Fibroblast of skin of right biceps (primary cell): ENCODE measurements around the gene STX12.
A peak's percentile ranks its signal among the peaks of the same experiment; 100 is the strongest.
"Not testable (repeated sequence)": the region's sequence is repeated elsewhere in the genome, so short reads cannot be mapped to it uniquely, and the experiment has no call there.

Experiments used
- DNase-seq: peaks from one replicate; pipeline ENCODE4 v3.0.0-alpha.2; 2013

Gene STX12

DNA sequence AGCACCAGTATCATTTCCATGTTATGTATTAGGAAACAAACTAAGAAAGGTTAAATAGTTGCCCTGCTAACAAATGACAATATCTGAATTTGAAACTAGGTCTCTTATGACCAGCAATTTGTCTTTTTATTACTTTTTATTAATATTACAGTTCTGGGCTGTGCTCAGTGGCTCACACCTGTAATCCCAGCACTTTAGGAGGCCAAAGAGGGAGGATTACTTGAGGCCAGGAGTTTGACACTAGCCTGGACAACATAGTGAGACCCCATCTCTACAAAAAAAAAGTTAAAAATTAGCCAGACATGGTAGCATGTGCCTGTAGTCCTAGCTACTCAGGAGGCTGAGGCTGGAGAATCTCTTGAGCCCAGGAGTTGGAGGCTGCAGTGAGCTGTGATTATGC is 3.3 kb downstream of the STX12 start:
- not testable (repeated sequence) for DNase-seq

DNA sequence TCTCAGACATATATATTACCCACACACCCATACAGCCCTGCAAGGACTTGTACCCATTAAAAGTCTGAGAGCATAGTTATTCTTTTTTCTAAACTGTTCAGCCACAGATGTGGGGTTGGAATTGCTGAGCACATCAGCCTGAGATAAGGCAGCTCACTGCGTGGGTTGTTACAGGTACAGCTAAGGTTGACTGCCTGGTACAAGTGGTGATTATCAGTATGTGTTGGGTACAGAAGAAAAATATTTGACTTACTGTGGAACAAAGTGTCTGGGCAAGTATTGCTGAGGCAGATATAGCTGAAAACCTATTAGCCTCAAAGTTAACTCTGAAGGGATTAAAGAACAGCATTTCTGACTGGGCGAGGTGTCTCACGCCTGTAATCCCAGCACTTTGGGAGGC is 5.0 kb downstream of the STX12 start:
- DNase-seq = no peak

DNA sequence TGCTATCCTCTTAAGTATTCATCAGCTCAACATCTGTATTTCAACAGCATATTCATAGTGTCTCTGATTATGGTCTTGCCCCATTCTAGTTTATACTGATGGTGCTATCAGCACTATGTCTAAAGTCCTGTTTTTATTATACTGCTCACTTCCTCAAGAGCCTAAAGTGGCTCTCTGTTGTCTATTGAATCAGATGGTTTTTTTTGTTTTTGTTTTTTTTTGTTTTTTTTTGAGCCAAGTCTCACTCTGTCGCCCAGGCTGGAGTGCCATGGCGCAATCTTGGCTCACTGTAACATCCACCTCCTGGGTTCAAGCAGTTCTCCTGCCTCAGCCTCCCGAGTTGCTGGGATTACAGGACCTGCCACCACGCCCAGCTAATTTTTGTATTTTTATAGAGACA is 6.1 kb downstream of the STX12 start:
- DNase-seq = no peak

- DNase-seq = no peak
These were observed 9.9 kb downstream of the STX12 start for GRCh38 chr1:27782950-27783349.

DNA sequence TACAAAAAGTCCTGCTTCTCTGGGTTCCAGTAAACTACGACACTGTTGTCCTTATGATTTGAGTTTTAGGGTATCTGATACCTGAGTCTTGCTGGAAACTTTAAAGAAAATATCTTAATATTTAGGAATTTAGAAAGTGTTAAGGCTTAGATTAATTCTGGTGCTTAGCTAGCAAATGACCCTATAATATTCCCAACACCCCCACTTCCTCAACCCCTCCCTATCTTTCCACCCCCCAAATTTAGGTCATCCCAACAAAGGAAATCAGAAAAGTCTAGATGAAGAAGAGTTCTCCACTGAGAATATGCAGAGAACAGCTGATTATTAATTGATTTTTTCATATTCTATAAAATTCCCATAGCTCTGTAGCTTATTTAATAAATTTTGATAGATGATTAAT is 11.7 kb downstream of the STX12 start:
- no peak for DNase-seq

- DNase-seq = peak; percentile 40
These were observed 12.9 kb downstream of the STX12 start for GRCh38 chr1:27785781-27786455.

GRCh38 chr1:27787895-27788294 is 14.9 kb downstream of the STX12 start:
- DNase-seq = peak; percentile 16

GRCh38 chr1:27789540-27790041 is 16.6 kb downstream of the STX12 start:
- peak; percentile 38 for DNase-seq

DNA sequence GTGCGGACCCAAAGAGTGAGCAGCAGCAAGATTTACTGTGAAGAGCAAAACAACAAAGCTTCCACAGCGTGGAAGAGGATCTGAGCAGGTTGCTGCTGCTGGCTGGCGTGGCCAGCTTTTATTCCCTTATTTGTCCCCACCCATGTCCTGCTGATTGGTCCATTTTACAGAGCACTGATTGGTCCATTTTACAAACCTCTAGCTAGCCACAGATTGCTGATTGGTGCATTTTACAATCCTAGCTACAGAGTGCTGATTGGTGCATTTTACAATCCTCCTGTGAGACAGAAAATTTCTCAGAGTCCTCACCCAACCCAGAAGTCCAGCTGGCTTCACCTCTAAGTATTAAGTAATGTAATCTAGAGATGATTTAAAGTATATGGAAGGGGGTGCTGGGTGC is 17.3 kb downstream of the STX12 start:
- not testable (repeated sequence) for DNase-seq

DNA sequence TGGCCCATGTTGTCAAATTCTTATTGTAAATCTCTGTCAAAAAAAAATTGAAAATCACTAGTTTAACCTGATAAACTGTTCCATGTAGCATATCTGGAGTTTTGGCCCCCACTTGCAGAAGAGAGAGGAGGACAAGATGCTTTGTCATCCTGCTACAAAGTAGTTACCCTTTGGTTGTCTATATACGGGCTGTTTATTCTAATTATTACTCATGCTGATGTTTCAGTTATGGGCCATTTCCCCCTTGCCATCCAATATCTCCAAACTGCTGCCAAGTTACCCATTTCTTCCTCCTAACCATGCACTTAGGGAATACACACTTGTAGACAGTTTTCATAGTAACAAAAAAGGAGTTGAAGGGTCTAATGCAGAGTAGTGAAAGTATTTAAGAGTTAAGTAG is 22.6 kb downstream of the STX12 start:
- no peak for DNase-seq

DNA sequence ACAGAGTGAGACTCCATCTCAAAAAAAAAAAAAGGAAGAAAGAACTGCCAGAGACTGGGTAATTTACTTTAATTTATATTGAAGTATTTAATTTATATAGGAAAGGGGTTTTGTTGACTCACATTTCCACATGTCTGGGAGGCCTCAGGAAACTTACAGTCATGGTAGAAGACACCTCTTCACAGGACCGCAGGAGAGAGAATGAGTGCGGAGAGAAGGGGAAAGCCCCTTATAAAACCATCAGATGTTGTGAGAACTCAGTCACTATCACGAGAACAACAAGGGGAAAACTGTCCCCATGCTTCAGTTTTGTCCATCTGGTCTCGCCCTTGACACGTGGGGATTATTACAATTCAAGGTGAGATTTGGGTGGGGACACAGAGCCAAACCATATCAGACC is 31.8 kb downstream of the STX12 start:
- no peak for DNase-seq

GRCh38 chr1:27806758-27807157 is 33.7 kb downstream of the STX12 start:
- DNase-seq = no peak

GRCh38 chr1:27807385-27807784 is 34.4 kb downstream of the STX12 start:
- DNase-seq = no peak

GRCh38 chr1:27808131-27808530 is 35.1 kb downstream of the STX12 start:
- DNase-seq = not testable (repeated sequence)

DNA sequence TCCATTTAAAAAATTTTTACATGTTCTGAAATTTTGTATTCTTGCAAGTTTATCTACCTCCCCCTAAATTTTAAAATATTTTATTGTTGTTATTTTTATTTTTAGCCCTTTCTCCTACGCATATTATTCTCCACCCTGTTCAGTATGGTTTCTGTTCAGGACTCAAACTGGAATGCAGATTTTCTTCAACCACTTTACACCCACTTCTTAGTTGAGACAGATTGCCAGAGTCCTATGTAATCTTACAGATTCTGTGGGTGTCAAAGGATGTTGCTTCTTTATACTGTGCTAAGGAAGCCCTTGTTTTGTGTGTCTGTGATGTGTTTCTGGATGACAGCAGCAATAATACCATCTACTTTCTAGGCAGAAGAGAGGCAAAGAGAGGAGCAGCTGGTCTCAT is 36.9 kb downstream of the STX12 start:
- DNase-seq = no peak

DNA sequence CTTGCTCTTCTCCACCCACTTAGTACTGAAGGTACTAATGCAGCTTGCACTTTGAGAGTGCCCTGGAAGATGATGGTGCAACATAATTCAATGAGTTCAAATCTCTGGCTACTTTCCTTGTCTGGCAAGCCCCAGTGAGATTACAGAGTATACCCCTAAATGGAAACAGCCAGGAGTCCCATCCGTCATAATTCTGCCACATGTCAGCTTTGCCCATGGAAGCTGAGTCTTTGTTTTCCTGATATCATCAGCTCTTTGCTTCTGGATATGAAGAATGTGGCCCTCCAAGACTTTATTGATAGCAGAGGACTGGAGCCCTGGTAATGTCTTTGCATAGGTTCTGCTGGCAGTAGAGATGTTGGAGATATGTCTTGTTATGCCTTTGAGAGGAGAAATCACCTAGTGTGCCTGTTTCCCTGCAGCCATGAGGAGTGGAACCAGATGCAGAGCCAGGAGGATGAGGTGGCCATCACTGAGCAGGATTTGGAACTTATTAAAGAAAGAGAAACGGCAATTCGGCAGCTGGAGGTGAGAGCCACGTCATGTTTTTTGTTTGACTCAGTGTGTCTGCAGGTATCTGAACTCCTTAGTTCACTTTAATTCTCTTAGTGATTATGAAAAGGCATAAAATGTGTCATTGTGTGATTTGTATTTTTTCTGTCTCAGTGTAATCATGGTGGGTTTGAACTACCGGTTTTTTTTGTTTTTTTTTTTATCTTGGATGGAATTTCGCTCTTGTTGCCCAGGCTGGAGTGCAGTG is 38.9 kb downstream of the STX12 start:
- DNase-seq = no peak

DNA sequence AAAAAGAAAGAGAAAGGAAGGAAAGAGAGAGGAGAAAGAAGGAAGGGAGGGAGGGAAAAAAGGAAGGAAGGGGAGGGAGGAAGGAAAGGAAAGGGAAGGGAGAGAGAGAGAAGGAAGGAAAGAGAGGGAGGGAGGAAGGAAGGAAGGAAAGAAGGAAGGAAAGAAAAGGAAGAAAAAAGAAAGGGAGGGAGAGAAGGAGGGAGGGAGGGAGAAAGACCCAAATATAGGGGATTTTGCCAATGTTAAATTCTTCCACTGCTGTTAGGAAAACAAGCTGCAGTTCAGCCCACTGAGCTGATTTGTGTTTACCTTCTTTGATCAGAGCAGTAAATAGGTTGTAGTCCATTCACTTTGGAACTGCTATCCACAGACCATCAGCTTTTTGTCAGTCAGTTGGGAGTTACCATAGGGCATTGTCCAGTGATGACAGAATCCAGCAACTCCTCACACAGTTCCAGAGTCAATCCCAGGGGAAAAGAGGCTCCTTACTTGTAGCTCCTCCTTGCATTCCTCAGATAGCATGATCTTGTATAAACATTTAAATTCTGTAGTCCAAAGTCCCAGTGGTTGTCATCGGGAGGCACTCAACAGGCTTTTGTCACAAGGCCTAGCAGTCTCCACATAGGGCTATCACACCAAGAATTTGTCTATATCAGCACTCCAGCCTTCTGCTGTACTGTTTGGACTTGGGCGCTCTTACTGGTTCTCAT is 44.1 kb downstream of the STX12 start:
- peak; percentile 84 for DNase-seq

GRCh38 chr1:27821761-27822315 is 48.8 kb downstream of the STX12 start:
- DNase-seq = no peak

DNA sequence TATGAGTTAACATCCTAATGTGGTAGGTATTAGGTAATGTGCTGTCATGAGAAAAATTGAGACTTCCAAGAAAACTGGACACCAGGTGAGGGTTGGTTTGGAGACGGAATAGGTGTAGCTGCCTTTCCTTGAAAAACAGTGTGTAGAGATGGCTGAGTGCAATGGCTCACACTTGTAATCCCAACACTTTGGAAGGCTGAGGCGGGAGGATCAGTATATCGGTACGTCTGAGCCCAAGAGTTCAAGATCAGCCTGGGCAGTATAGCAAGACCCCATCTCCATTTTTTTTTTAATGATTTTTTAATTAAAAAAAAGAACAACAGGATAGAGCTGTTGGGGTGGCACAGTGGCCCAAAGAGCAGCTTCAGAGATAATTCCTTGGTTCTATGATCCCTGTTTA is 50.8 kb downstream of the STX12 start:
- DNase-seq = no peak

GRCh38 chr1:27824411-27824810 is 51.4 kb downstream of the STX12 start:
- no peak for DNase-seq

DNA sequence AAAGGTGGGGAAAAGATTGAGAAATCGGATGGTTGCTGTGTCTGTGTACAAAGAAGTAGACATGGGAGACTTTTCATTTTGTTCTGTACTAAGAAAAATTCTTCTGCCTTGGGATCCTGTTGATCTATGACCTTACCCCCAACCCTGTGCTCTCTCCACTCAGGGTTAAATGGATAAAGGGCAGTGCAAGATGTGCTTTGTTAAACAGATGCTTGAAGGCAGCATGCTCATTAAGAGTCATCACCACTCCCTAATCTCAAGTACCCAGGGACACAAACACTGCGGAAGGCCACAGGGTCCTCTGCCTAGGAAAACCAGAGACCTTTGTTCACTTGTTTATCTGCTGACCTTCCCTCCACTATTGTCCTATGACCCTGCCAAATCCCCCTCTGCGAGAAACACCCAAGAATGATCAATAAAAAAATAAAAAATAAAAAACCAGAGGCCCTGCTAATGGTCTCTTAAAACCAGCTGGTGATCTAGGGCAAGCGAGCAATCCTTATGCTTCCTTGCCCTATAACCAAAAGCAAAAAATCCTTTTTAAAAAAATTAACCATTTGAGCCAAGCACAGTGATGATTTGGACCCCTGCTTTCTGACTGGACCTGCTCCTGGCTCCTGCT is 56.4 kb downstream of the STX12 start:
- not testable (repeated sequence) for DNase-seq

- peak; percentile 97 for DNase-seq
These were observed 57.8 kb downstream of the STX12 start, which contains the start of gene PPP1R8 for GRCh38 chr1:27830621-27831440. Gene PPP1R8 (plus strand): TSS chr1:27830782. CDS start chr1:27830836, 54 bp downstream.
